PC-3 (cell line): ENCODE measurements around the gene CCN2. TPM values are rescaled to one million over a fixed set of nuclear protein-coding genes. Genes with fewer than 3 reads are reported as not detected.
"Not testable (repeated sequence)": the region's sequence is repeated elsewhere in the genome, so short reads cannot be mapped to it uniquely, and the experiment has no call there.

Experiments
- ATAC-seq: fragments of 200-7000 bp; cut with Tn5 transposase; 2 replicates; pipeline ENCODE4 v1.9.1; 2020; ENCODE audit warnings: mild to moderate bottlenecking, moderate library complexity
- BruUV-seq: library from RNA; stranded (reverse); fragments of 400-500 nt; replicated peaks from 2 replicates; lab custom pipeline; 2021; lab: Mats Ljungman, UMichigan
- CTCF ChIA-PET: fragments of 300-600 bp; sonication (Branson Sonifier 250); formaldehyde crosslinking; loops from one replicate; lab custom pipeline; 2022; ENCODE audit warnings: antibody characterized with exemption; lab: Charles Lee
- POLR2A ChIA-PET: fragments of 300-600 bp; sonication (Branson Sonifier 250); formaldehyde crosslinking; loops from one replicate; lab custom pipeline; 2022; ENCODE audit warnings: antibody characterized with exemption; ENCODE audit not compliant: unreplicated experiment; lab: Charles Lee
- DNase-seq: peaks from one replicate; pipeline ENCODE4 v3.0.0-alpha.2; 2015
- H2AFZ ChIP-seq: fragments of 300-600 bp; sonication (generic); 2 replicates; pipeline ENCODE4 v1.6.0; 2016; ENCODE audit warnings: antibody characterized with exemption, low read length
- H3F3A ChIP-seq: fragments of 300-600 bp; sonication (generic); one replicate; pipeline ENCODE4 v1.6.0; 2017; ENCODE audit warnings: antibody characterized with exemption, low read length, control low read depth, mild to moderate bottlenecking; ENCODE audit not compliant: unreplicated experiment
- H3K27ac ChIP-seq: fragments of 300-600 bp; sonication (generic); 2 replicates; pipeline ENCODE4 v1.5.1; 2016; ENCODE audit warnings: mild to moderate bottlenecking, low read length
- H3K27me3 ChIP-seq: fragments of 300-600 bp; sonication (generic); 2 replicates; pipeline ENCODE4 v1.6.1; 2016; ENCODE audit warnings: low read length, mixed read lengths
- H3K36me3 ChIP-seq: fragments of 300-600 bp; sonication (generic); 2 replicates; pipeline ENCODE4 v1.6.1; 2016; ENCODE audit warnings: low read depth, mixed run types, low read length, mixed read lengths
- H3K4me1 ChIP-seq: fragments of 300-600 bp; sonication (generic); 2 replicates; pipeline ENCODE4 v1.5.1; 2016; ENCODE audit warnings: low read length; ENCODE audit not compliant: insufficient read depth
- H3K4me2 ChIP-seq: fragments of 300-600 bp; sonication (generic); 2 replicates; pipeline ENCODE4 v1.6.0; 2016; ENCODE audit warnings: low read length
- H3K4me3 ChIP-seq: fragments of 300-600 bp; sonication (generic); 2 replicates; pipeline ENCODE4 v1.5.1; 2016; ENCODE audit warnings: mild to moderate bottlenecking, low read length, mixed read lengths
- H3K79me2 ChIP-seq: fragments of 300-600 bp; sonication (generic); 2 replicates; pipeline ENCODE4 v1.6.1; 2017; ENCODE audit warnings: low read length, mixed read lengths
- H3K9ac ChIP-seq: fragments of 300-600 bp; sonication (generic); 2 replicates; pipeline ENCODE4 v1.6.0; 2016; ENCODE audit warnings: mild to moderate bottlenecking, low read length
- H3K9me2 ChIP-seq: fragments of 300-600 bp; sonication (generic); replicated peaks from 2 replicates; pipeline ENCODE4 v1.6.1; 2016; ENCODE audit warnings: mixed run types, low read length, mixed read lengths
- H3K9me3 ChIP-seq: fragments of 300-600 bp; sonication (generic); 2 replicates; pipeline ENCODE4 v1.6.1; 2016; ENCODE audit warnings: low read length, mixed read lengths
- H4K20me1 ChIP-seq: fragments of 300-600 bp; sonication (generic); 2 replicates; pipeline ENCODE4 v1.6.1; 2016; ENCODE audit warnings: low read length, mixed read lengths
- CTCF ChIP-seq: fragments of 300-600 bp; sonication (generic); conservative IDR thresholded peaks from 2 replicates; pipeline ENCODE4 v1.5.1; 2017; ENCODE audit warnings: antibody characterized with exemption, low read depth, mild to moderate bottlenecking, low read length
- EZH2 ChIP-seq: fragments of 300-600 bp; sonication (generic); IDR thresholded peaks from one replicate; pipeline ENCODE4 v1.6.1; 2017; ENCODE audit warnings: antibody characterized with exemption, mild to moderate bottlenecking, low read length; ENCODE audit not compliant: unreplicated experiment
- intact Hi-C: fragments of 100-400 bp; cut with micrococcal nuclease; formaldehyde crosslinking; loops from 2 replicates; pipeline ENCODE4 v1.9.0; 2023
- total RNA-seq: library from RNA; depleted of rRNA; stranded (reverse); fragments of >200 nt; gene quantifications from 2 replicates; pipeline ENCODE4 v1.2.3, GENCODE V29; 2014

The CCN2 gene
- total RNA-seq, 1 experiment from 2014 or later, result 33.2 TPM

GRCh38 chr6:131909408-131910218 lies 41.6 kb downstream of the CCN2 start:
- Histone ChIP-seq H3K4me3 (no peak overlapping the region), H3K4me2 (no peak overlapping the region), H3F3A (no peaks in the 10 kb centered on the region), H3K4me1 (peaks cover 5% of the 10 kb centered on the region), H3K9me2 (no peaks in the 10 kb centered on the region), H3K36me3 (no peaks in the 10 kb centered on the region), H3K9ac (no peak overlapping the region), H3K9me3 (no peaks in the 10 kb centered on the region), H3K27ac (no peak overlapping the region), H3K79me2 (no peaks in the 10 kb centered on the region), H4K20me1 (no peaks in the 10 kb centered on the region), H3K27me3 (no peaks in the 10 kb centered on the region), H2AFZ (no peak overlapping the region)
- POLR2A ChIA-PET, result interaction anchor here (0.6 to 0.7 kb wide), 3 partner anchors 66 to 121 kb away, joined by 3 to 5 read pairs (median 3); no protein-coding TSS in a partner anchor
- peak; percentile 87 for DNase-seq
- no TSS peak for BruUV-seq
- intact Hi-C loops, result loop anchor here (1.0 to 5.0 kb wide), 4 partner anchors 45 to 216 kb away; no protein-coding TSS in a partner anchor
- TF ChIP-seq EZH2 (no peak), CTCF (peak; percentile 84)
- peak; percentile 93 for ATAC-seq
- CTCF ChIA-PET, result interaction anchor here (0.6 to 1.5 kb wide), 5 partner anchors 15 to 214 kb away, joined by 3 to 6 read pairs (median 3); no protein-coding TSS in a partner anchor

- H3K4me2 ChIP-seq, H3K79me2 ChIP-seq, H3K9me2 ChIP-seq, H3K4me3 ChIP-seq, CTCF ChIA-PET, DNase-seq, H3K36me3 ChIP-seq, H3K9me3 ChIP-seq, ATAC-seq, H2AFZ ChIP-seq, H3K27me3 ChIP-seq, H3F3A ChIP-seq, H4K20me1 ChIP-seq, POLR2A ChIA-PET, intact Hi-C loops, H3K4me1 ChIP-seq, BruUV-seq, H3K9ac ChIP-seq, H3K27ac ChIP-seq: not testable (repeated sequence)
These were observed 42.4 kb downstream of the CCN2 start for GRCh38 chr6:131908787-131909186.

- POLR2A ChIA-PET, H3K27me3 ChIP-seq, H3K27ac ChIP-seq, H3K9me3 ChIP-seq, H4K20me1 ChIP-seq, H3K4me3 ChIP-seq, BruUV-seq, DNase-seq, H3K36me3 ChIP-seq, intact Hi-C loops, H3K9me2 ChIP-seq, H3K79me2 ChIP-seq, H3F3A ChIP-seq, ATAC-seq, H2AFZ ChIP-seq, H3K9ac ChIP-seq, CTCF ChIA-PET, H3K4me2 ChIP-seq, H3K4me1 ChIP-seq: not testable (repeated sequence)
These were observed 47.4 kb downstream of the CCN2 start for GRCh38 chr6:131903734-131904133.

- H3F3A ChIP-seq, BruUV-seq, H3K9me2 ChIP-seq, H4K20me1 ChIP-seq, H3K36me3 ChIP-seq, DNase-seq, H3K9me3 ChIP-seq, H2AFZ ChIP-seq, H3K4me2 ChIP-seq, intact Hi-C loops, H3K79me2 ChIP-seq, POLR2A ChIA-PET, H3K27ac ChIP-seq, H3K4me1 ChIP-seq, ATAC-seq, H3K27me3 ChIP-seq, H3K4me3 ChIP-seq, H3K9ac ChIP-seq: not testable (repeated sequence)
- CTCF ChIA-PET, result interaction anchor here (0.6 kb wide), 1 partner anchor 48 kb away, joined by 3 read pairs; no protein-coding TSS in a partner anchor
These were observed 49.8 kb downstream of the CCN2 start for GRCh38 chr6:131901326-131901873.
